Dedifferentiated amniotic fluid mesenchymal stem cell (primary cell): Measurements from ENCODE around the gene RREB1.
"Not testable (repeated sequence)": the region's sequence is repeated elsewhere in the genome, so short reads cannot be mapped to it uniquely, and the experiment has no call there.

Experiments used
- DNase-seq: peaks from one replicate; pipeline ENCODE4 v3.0.0-alpha.2; 2016; ENCODE audit errors: extremely low spot score

The RREB1 gene

GRCh38 chr6:7262746-7263518, 155.2 kb downstream of the RREB1 start:
- DNase-seq, result no peak

DNA sequence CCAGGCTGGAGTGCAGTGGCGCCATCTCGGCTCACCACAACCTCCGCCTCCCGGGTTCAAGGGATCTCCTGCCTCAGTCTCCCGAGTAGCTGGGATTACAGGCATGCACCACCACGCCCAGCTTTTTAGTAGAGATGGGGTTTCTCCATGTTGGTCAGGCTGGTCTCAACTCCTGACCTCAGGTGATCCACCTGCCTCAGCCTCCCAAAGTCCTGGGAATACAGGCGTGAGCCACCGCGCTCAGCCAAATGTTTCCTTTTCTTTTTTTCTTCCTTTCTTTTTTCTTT, 155.7 kb downstream of the RREB1 start:
- DNase-seq, result not testable (repeated sequence)

- no peak for DNase-seq
These were observed 156.3 kb downstream of the RREB1 start for GRCh38 chr6:7264041-7264440.

DNA sequence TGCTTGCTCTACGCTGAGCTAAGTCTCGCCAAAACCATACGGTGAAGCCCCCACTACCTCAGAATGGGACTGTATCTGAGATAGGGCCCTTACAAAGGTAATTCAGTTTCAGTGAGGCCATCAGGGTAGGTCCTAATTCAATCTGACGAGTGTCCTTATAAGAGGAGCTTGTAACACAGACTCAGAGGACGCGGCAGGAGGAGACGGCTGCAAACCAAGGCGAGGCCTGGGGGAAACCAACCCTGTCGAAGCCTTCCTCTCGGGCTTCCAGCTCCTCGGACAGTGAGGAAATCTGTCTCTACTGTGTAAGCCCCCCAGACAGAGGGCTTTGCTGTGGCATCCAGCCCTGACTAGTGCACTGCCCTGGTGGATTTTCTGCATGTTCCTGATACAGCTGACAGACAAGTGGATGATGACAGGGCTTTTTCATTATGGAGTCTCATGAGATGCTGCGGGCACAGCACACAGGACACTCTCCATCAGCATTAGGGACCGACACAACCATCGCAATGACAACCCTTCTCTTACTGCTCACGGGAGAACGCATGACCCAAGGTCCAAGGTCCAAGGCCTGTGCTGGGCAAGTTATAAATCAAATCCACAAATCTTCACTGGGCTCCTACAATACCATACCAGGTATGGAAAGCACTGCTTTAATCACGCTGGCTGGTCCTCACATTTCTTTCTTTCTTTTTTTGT, 157.1 kb downstream of the RREB1 start:
- no peak for DNase-seq

DNA sequence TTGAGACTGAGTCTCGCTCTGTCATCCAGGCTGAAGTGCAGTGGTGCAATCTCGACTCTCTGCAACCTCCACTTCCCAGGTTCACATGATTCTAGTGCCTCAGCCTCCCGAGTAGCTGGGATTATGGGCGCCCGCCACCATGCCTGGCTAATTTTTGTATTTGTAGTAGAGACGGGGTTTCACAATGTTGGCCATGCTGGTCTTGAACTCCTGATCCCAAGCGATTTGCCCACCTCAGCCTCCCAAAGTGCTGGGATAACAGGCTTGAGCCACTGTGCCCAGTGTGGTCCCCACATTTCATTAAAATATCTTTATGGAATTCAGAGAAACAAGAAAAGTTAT, 157.6 kb downstream of the RREB1 start:
- DNase-seq, result not testable (repeated sequence)

- DNase-seq, result no peak
These were observed 159.3 kb downstream of the RREB1 start for GRCh38 chr6:7267071-7267465.

GRCh38 chr6:7267466-7268091, 159.8 kb downstream of the RREB1 start:
- peak; percentile 87 for DNase-seq

GRCh38 chr6:7268362-7268761, 160.6 kb downstream of the RREB1 start:
- DNase-seq, result no peak

- DNase-seq, result no peak
These were observed 161.2 kb downstream of the RREB1 start for GRCh38 chr6:7268816-7269555.

GRCh38 chr6:7269816-7270215, 162.1 kb downstream of the RREB1 start:
- DNase-seq, result no peak

DNA sequence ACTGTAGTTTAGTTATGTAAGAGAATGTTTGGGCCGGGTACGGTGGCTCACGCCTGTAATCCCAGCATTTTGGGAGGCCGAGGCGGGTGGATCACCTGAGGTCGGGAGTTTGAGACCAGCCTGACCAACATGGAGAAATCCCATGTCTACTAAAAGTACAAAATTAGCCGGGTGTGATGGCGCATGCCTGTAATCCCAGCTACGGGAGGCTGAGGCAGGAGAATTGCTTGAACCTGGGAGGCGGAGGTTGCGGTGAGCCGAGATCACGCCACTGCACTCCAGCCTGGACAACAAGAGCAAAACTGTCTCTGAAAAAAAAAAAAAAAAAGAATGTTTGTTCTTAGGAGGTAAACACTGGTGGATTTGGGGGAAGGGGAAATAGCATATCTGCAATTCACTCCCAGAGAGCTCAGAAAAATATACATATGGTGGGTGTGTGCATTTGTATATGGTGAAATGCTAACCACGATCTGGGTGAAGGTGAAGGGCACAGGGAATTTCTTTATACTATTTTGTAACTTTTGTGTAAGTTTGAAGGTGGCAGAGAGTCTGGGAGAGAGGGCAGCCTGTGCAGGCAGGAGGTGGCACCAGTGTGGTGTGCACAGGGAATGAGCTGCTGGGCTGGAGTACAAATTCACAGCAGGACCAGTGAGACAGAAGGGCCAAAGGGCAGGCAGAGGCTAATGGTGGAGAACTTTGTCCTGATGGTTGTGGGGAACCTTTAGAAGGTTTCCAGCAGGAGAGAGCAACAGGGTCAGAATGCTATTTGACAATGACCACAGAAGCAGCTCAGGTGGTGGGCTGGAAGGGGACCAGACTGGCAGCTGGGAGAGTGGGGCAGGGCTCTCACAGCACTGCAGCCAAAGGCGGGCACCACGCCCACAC, 162.8 kb downstream of the RREB1 start:
- DNase-seq, result no peak

GRCh38 chr6:7271205-7271534, 163.4 kb downstream of the RREB1 start:
- no peak for DNase-seq

GRCh38 chr6:7273709-7274108, 165.9 kb downstream of the RREB1 start:
- no peak for DNase-seq

DNA sequence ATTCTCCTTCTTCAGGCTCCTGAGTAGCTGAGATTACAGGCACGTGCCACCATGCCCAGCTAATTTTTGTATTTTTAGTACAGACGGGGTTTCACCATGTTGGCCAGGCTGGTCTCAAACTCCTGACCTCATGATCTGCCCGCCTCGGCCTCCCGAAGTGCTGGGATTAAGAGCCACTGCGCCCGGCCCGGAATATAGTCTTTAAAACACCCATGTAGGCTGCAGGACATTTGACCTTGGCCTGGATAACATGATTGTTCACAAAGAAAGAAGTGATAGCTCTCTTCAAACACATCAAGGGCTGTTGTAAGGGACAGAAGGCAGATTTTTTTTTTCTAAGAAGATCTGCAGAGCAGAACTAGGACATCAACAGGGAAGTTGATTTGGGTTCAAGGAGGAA, 166.8 kb downstream of the RREB1 start:
- not testable (repeated sequence) for DNase-seq

DNA sequence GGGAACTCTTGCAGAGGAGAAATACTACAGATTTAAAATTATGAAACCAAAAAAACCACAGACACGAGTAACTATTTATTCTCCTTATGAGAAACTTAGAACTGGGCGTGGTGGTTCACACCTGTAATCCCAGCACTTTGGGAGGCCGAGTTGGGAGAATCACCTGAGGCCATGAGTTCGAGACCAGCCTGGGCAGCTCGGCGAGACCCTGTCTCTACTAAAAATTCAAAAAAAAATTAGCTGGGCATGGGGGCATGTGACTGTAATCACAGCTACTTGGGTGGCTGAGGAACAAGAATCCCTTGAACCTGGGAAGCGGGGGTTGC, 168.4 kb downstream of the RREB1 start:
- no peak for DNase-seq

DNA sequence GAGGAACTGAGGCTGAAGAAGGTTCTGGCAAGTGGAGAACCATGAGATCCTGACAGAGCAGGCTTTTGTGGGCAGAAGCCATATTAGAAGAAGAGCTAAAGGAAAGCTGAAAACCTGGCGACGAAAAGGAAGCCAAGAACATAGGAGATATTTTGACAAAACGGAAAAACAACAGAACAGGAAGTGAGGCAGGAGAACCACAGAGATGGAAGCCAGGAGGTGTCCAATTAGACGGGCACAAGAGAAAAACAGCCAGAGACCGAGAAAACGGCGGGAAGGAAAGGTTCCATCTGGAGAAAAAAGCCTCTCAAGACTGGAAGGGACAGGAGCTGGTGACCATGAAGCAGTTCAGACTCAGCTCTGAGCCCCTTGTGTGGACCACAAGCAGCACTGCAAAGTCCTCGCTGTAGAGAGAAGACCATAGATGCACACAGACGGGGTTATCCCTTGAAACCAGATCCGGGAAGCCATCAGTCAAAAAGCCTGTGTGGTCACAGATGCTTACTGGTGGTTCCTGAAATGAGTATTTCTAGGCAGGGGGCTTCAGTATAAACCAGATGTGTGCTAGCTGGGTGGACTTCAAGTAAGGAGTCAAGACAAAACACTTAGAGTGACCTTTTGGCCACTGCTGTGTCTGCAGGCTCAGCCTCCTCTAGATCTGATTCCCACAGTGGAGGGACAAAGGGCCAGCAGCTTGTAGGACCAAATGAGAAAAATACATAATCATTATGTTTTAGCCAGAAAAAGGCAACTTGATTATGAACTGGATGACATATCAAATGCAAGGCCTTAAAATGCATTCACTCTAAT, 174.5 kb downstream of the RREB1 start:
- no peak for DNase-seq

DNA sequence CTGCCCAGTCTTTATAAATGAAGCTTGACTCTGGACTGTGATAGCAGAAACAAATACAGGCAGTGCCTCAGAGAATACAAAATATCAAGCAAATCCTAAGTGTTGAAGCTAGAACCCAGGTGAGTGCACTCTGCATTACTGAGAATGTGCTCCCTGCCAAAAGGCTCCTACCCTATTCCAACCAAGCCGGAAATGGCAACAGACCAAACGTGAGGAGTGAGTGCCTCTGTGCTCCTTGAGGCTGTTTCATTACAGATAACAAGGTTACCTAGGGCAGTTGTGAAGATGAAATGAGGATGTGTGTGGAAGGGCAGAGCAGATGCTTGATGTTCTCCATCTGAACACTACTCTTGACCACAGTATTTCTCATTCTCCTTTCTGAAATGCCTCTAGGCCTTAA, 175.9 kb downstream of the RREB1 start:
- no peak for DNase-seq

DNA sequence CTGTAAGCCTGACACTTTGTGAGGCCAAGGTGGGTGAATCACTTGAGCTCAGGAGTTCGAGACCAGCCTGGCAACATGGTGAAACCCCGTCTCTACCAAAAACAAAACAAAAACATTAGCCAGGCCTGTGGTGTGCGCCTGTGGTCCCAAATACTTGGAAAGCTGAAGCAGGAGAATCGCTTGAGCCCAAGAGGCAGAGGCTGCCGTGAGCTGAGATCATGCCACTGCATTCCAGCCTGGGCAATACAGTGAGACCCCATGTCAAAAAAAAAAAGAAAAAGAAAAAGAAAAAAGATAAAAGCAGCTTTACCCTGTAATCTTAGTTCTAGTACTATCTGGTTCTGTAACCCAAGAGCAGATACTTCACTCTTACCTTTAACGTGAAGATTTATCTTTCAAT, 177.7 kb downstream of the RREB1 start:
- DNase-seq, result no peak

DNA sequence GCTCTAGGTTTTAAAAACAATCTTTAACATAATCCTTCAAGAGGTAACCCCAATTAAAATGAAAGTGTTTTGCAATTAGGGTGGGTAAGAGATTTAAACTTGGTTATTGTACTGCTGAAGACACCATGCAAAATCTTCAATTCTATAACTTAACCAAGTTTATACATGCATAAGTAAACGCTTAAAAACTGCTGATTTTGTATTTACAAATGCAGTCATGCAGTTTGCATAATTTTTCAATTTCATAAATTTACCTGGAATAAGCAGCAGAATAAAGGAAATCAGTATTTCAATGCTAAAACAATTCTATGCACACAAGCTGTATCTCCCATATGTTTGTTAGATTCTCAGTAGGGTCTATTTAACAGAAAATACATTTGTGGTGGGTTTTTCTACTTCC, 182.3 kb downstream of the RREB1 start:
- DNase-seq, result no peak

- DNase-seq, result no peak
These were observed 185.0 kb downstream of the RREB1 start for GRCh38 chr6:7292596-7293255.

- no peak for DNase-seq
These were observed 188.2 kb downstream of the RREB1 start for GRCh38 chr6:7295916-7296315.
